A549 (cell line): Measurements from ENCODE around the gene PIP5K1B.

Experiments
- BHLHE40 ChIP-seq: IDR thresholded peaks from 2 replicates; pipeline ENCODE4 v1.6.1; 2012; ENCODE audit warnings: low read depth, low read length, inconsistent platforms
- E2F6 ChIP-seq: IDR thresholded peaks from 2 replicates; pipeline ENCODE4 v1.6.1; 2012; ENCODE audit warnings: low read depth, borderline replicate concordance
- EP300 ChIP-seq, 2 experiments: fragments of >200 bp; sonication (Bioruptor Twin); formaldehyde crosslinking; IDR thresholded peaks; 2 replicates in 1 of 2; 3 replicates in 1 of 2; pipeline ENCODE4 v1.6.1; 2016 to 2017
- JUN ChIP-seq, 2 experiments: fragments of >200 bp; sonication (Bioruptor Twin); formaldehyde crosslinking; IDR thresholded peaks; 2 replicates in 1 of 2; 3 replicates in 1 of 2; pipeline ENCODE4 v1.6.1; 2016 to 2017
- PHF8 ChIP-seq: fragments of 200-600 bp; sonication (generic); IDR thresholded peaks from 2 replicates; pipeline ENCODE4 v1.6.1; 2016; ENCODE audit warnings: low read depth, mild to moderate bottlenecking, antibody characterized with exemption, moderate library complexity, borderline replicate concordance
- POLR2A ChIP-seq: IDR thresholded peaks from 2 replicates; pipeline ENCODE4 v1.6.1; 2012; ENCODE audit warnings: mild to moderate bottlenecking, low read length
- POLR2AphosphoS2 ChIP-seq: conservative IDR thresholded peaks from 2 replicates; pipeline ENCODE4 v1.6.1; 2012; ENCODE audit warnings: low read length, improper control_type of control experiment, inconsistent platforms
- RAD21 ChIP-seq, 2 experiments: fragments of >200 bp in 1 of 2; sonication (Bioruptor Twin) in 1 of 2; formaldehyde crosslinking in 1 of 2; IDR thresholded peaks in 1 of 2; conservative IDR thresholded peaks in 1 of 2; 2 replicates in 1 of 2; 3 replicates in 1 of 2; pipeline ENCODE4 v1.6.1; 2012 to 2018; ENCODE audit warnings: inconsistent platforms in 1 of 2
- TP53 ChIP-seq: fragments of 250-450 bp; sonication (Bioruptor Pico); IDR thresholded peaks from 2 replicates; pipeline ENCODE4 v1.5.0; 2021; ENCODE audit warnings: mild to moderate bottlenecking, moderate library complexity
- ZC3H11A ChIP-seq: fragments of 450-650 bp; IDR thresholded peaks from 2 replicates; pipeline ENCODE4 v1.6.1; 2014; ENCODE audit warnings: antibody characterized with exemption, mild to moderate bottlenecking
- TF ChIP-seq, protein P1 (sequence below): fragments of >200 bp; sonication (Bioruptor Twin); formaldehyde crosslinking; IDR thresholded peaks from 3 replicates; pipeline ENCODE4 v1.5.1; 2016
- TF ChIP-seq, protein P2 (sequence below): fragments of 250-450 bp; sonication (Bioruptor Pico); IDR thresholded peaks from 2 replicates; pipeline ENCODE4 v1.5.0; 2020; ENCODE audit warnings: low read depth, mild to moderate bottlenecking, moderate library complexity

DNA sequence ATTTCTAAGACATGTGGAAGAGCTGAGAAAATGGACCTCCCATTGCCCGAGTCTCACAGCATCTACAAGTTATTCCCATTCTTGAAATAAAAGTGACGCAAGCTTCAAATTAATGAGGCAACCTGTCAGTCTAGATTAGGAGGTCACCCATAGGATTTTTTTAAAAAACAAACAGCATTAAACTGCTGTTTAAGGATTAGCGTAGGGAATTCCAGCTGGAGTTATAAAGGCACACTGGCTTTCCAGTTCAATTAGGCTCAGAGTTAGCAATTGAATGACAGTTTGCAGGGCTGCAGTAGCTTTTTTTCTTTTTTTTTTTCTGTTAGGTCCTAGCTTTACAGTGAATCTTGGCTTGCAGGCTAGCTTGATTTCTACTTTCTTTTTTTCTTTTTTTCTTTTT lies 292.6 kb downstream of the PIP5K1B start:
- no peak for TF ChIP-seq BHLHE40
- TF ChIP-seq, protein P1, sequence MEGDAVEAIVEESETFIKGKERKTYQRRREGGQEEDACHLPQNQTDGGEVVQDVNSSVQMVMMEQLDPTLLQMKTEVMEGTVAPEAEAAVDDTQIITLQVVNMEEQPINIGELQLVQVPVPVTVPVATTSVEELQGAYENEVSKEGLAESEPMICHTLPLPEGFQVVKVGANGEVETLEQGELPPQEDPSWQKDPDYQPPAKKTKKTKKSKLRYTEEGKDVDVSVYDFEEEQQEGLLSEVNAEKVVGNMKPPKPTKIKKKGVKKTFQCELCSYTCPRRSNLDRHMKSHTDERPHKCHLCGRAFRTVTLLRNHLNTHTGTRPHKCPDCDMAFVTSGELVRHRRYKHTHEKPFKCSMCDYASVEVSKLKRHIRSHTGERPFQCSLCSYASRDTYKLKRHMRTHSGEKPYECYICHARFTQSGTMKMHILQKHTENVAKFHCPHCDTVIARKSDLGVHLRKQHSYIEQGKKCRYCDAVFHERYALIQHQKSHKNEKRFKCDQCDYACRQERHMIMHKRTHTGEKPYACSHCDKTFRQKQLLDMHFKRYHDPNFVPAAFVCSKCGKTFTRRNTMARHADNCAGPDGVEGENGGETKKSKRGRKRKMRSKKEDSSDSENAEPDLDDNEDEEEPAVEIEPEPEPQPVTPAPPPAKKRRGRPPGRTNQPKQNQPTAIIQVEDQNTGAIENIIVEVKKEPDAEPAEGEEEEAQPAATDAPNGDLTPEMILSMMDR, result no peak
- TF ChIP-seq POLR2A, result no peak
- TF ChIP-seq EP300 (IDR thresholded peaks at IDR 0.05), result no peak
- TF ChIP-seq E2F6, result no peak
- no peak for TF ChIP-seq PHF8
- TF ChIP-seq, protein P2, sequence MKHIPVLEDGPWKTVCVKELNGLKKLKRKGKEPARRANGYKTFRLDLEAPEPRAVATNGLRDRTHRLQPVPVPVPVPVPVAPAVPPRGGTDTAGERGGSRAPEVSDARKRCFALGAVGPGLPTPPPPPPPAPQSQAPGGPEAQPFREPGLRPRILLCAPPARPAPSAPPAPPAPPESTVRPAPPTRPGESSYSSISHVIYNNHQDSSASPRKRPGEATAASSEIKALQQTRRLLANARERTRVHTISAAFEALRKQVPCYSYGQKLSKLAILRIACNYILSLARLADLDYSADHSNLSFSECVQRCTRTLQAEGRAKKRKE (CRISPR knock-in tag), result no peak
- TF ChIP-seq RAD21 (conservative IDR thresholded peaks at IDR 0.05 in 1 of 2, IDR thresholded peaks at IDR 0.05 in 1 of 2), result no peak
- no peak for TF ChIP-seq TP53
- TF ChIP-seq JUN (IDR thresholded peaks at IDR 0.05), result no peak
- TF ChIP-seq POLR2AphosphoS2, result no peak
- no peak for TF ChIP-seq ZC3H11A
